H1 (cell line): ENCODE results near the gene COL25A1. TPM values are rescaled to one million over a fixed set of nuclear protein-coding genes. Genes with fewer than 3 reads are reported as not detected.

Experiments
- CTCF ChIA-PET: fragments of 300-600 bp; sonication (Branson Sonifier 250); formaldehyde crosslinking; loops from one replicate; lab custom pipeline; 2021; ENCODE audit not compliant: partially characterized antibody; lab: Charles Lee
- POLR2A ChIA-PET: fragments of 300-600 bp; sonication (Branson Sonifier 250); formaldehyde crosslinking; loops from one replicate; lab custom pipeline; 2021; ENCODE audit warnings: inconsistent platforms; ENCODE audit not compliant: partially characterized antibody; lab: Charles Lee
- DNase-seq, 2 experiments: peaks; one replicate each; pipeline versions ENCODE4 v3.0.0 to v3.0.0-alpha.2; 2010 to 2022; ENCODE audit warnings: low spot score in 2 of 2, low read depth in 1 of 2, mixed read lengths in 1 of 2
- FAIRE-seq: peaks from 2 replicates; lab custom pipeline; 2011; peaks lifted over from hg19 to GRCh38; lab: Jason Lieb, UNC
- H2AFZ ChIP-seq: 2 replicates; pipeline ENCODE4 v1.8.1; 2012; ENCODE audit warnings: low read length, inconsistent platforms
- H2AK5ac ChIP-seq: 2 replicates; pipeline ENCODE4 v1.6.1; 2013; ENCODE audit warnings: low read depth, low read length
- H2BK120ac ChIP-seq: replicated peaks from 2 replicates; pipeline ENCODE3; 2013; ENCODE audit warnings: low read depth, low read length, inconsistent platforms
- H2BK12ac ChIP-seq: 2 replicates; pipeline ENCODE4 v1.6.1; 2013; ENCODE audit warnings: low read depth, low read length
- H2BK15ac ChIP-seq: 2 replicates; pipeline ENCODE4 v1.6.1; 2013; ENCODE audit warnings: low read length
- H2BK20ac ChIP-seq: 2 replicates; pipeline ENCODE4 v1.6.1; 2013; ENCODE audit warnings: low read length
- H2BK5ac ChIP-seq: 2 replicates; pipeline ENCODE4 v1.6.1; 2013; ENCODE audit warnings: low read depth, low read length
- H3K14ac ChIP-seq: 2 replicates; pipeline ENCODE4 v1.6.1; 2013; ENCODE audit warnings: inconsistent platforms; ENCODE audit not compliant: insufficient read length
- H3K18ac ChIP-seq: 2 replicates; pipeline ENCODE4 v1.6.1; 2013; ENCODE audit warnings: low read length; ENCODE audit errors: extremely low read depth
- H3K23ac ChIP-seq: 2 replicates; pipeline ENCODE4 v1.6.1; 2013; ENCODE audit warnings: inconsistent platforms; ENCODE audit not compliant: insufficient read length
- H3K23me2 ChIP-seq: 2 replicates; pipeline ENCODE4 v1.6.1; 2013; ENCODE audit warnings: low read depth, low read length
- H3K27ac ChIP-seq: 2 replicates; pipeline ENCODE4 v1.6.1; 2011; ENCODE audit warnings: low read depth, low read length, inconsistent platforms
- H3K27me3 ChIP-seq, 4 experiments: replicated peaks in 1 of 4; 1 replicate in 1 of 4; 2 replicates in 3 of 4; pipeline versions ENCODE4 v1.6.1 to v1.8.1; 2011 to 2013; ENCODE audit warnings: low read length in 3 of 4, mild to moderate bottlenecking in 3 of 4, inconsistent platforms in 2 of 4, mixed read lengths in 2 of 4, moderate library complexity in 1 of 4; ENCODE audit not compliant: control insufficient read depth in 3 of 4, insufficient read depth in 3 of 4; ENCODE audit errors: extremely low read depth in 1 of 4
- H3K36me3 ChIP-seq, 4 experiments: 2 replicates each; pipeline versions ENCODE4 v1.6.1 to v1.8.1; 2011 to 2013; ENCODE audit warnings: mild to moderate bottlenecking in 4 of 4, low read length in 3 of 4, moderate library complexity in 2 of 4, control low read depth in 1 of 4, inconsistent platforms in 1 of 4; ENCODE audit not compliant: insufficient read depth in 4 of 4, control insufficient read depth in 2 of 4
- H3K4ac ChIP-seq: replicated peaks from 2 replicates; pipeline ENCODE3; 2013; ENCODE audit warnings: low read length, low read depth, mixed read lengths, inconsistent platforms; ENCODE audit not compliant: insufficient read length
- H3K4me1 ChIP-seq, 4 experiments: replicated peaks in 1 of 4; 1 replicate in 1 of 4; 2 replicates in 3 of 4; pipeline versions ENCODE4 v1.6.1 to v1.8.1; 2011 to 2013; ENCODE audit warnings: low read length in 3 of 4, inconsistent platforms in 2 of 4, mixed read lengths in 1 of 4; ENCODE audit not compliant: insufficient read depth in 4 of 4, control insufficient read depth in 3 of 4
- H3K4me2 ChIP-seq, 2 experiments: 2 replicates each; pipeline versions ENCODE4 v1.6.1 to v1.8.1; 2011 to 2013; ENCODE audit warnings: low read depth in 2 of 2, low read length in 2 of 2, control low read depth in 1 of 2, inconsistent platforms in 1 of 2, mild to moderate bottlenecking in 1 of 2; ENCODE audit not compliant: insufficient read depth in 1 of 2
- H3K4me3 ChIP-seq, 4 experiments: fragments of 200-600, 300-600 bp in 1 of 4; sonication (generic), shearing (Covaris generic), sonication (Bioruptor Twin) in 1 of 4; 2 replicates each; pipeline versions ENCODE4 v1.5.1 to v1.8.1; 2011 to 2016; ENCODE audit warnings: low read length in 4 of 4, low read depth in 3 of 4, control low read depth in 2 of 4, inconsistent platforms in 2 of 4, mild to moderate bottlenecking in 2 of 4, mixed read lengths in 1 of 4, moderate library complexity in 1 of 4; ENCODE audit not compliant: insufficient read depth in 2 of 4; ENCODE audit errors: extremely low read depth in 1 of 4
- H3K56ac ChIP-seq: replicated peaks from 2 replicates; pipeline ENCODE3; 2013; ENCODE audit warnings: low read depth, mild to moderate bottlenecking, mixed read lengths, low read length, inconsistent platforms; ENCODE audit not compliant: insufficient read length
- H3K79me1 ChIP-seq: 2 replicates; pipeline ENCODE4 v1.6.1; 2013; ENCODE audit warnings: low read depth, low read length, control low read depth
- H3K79me2 ChIP-seq, 2 experiments: 2 replicates each; pipeline versions ENCODE4 v1.6.1 to v1.8.1; 2012 to 2013; ENCODE audit warnings: low read length in 2 of 2, mild to moderate bottlenecking in 2 of 2, inconsistent platforms in 1 of 2; ENCODE audit not compliant: insufficient read depth in 2 of 2, control insufficient read depth in 1 of 2
- H3K9ac ChIP-seq, 4 experiments: replicated peaks in 1 of 4; 1 replicate in 1 of 4; 2 replicates in 3 of 4; pipeline versions ENCODE4 v1.6.1 to v1.8.1; 2011 to 2013; ENCODE audit warnings: low read depth in 3 of 4, low read length in 3 of 4, control low read depth in 2 of 4, mild to moderate bottlenecking in 2 of 4, moderate library complexity in 2 of 4, inconsistent platforms in 1 of 4; ENCODE audit errors: extremely low read depth in 1 of 4
- H3K9me3 ChIP-seq, 2 experiments: 2 replicates each; pipeline versions ENCODE4 v1.6.1 to v1.8.1; 2012 to 2013; ENCODE audit warnings: mild to moderate bottlenecking in 2 of 2, moderate library complexity in 2 of 2, control low read depth in 1 of 2, inconsistent platforms in 1 of 2, low read depth in 1 of 2, low read length in 1 of 2, mixed read lengths in 1 of 2; ENCODE audit not compliant: insufficient read depth in 2 of 2
- H4K20me1 ChIP-seq, 2 experiments: replicated peaks in 1 of 2; 2 replicates each; pipeline versions ENCODE3 to v1.8.1; 2011 to 2013; ENCODE audit warnings: inconsistent platforms in 2 of 2, low read length in 2 of 2, mild to moderate bottlenecking in 1 of 2; ENCODE audit not compliant: insufficient read depth in 2 of 2, control insufficient read depth in 1 of 2
- H4K5ac ChIP-seq: 2 replicates; pipeline ENCODE4 v1.6.1; 2013; ENCODE audit warnings: low read length, low read depth, mixed read lengths, inconsistent platforms; ENCODE audit not compliant: insufficient read length
- H4K8ac ChIP-seq: 2 replicates; pipeline ENCODE4 v1.8.0; 2013; ENCODE audit warnings: mild to moderate bottlenecking, moderate library complexity, low read length, inconsistent platforms; ENCODE audit not compliant: insufficient read depth; ENCODE audit errors: extremely low read depth
- H4K91ac ChIP-seq: replicated peaks from 2 replicates; pipeline ENCODE3; 2013; ENCODE audit warnings: low read length, mixed read lengths, inconsistent platforms; ENCODE audit not compliant: insufficient read length
- RFX5 ChIP-seq: IDR thresholded peaks from 2 replicates; pipeline ENCODE4 v1.6.1; 2011; ENCODE audit warnings: low read depth, low read length, improper control_type of control experiment, borderline replicate concordance
- WGBS, 2 experiments: shearing (Covaris generic) in 1 of 2; methylation state at CpG; one replicate each; pipeline versions ENCODE4 v1.1.6 to v1.1.7; 2013 to 2015; ENCODE audit warnings: low lambda C conversion rate in 2 of 2, mixed read lengths in 2 of 2, inconsistent platforms in 1 of 2, low coverage in 1 of 2, missing lambda C conversion rate in 1 of 2; ENCODE audit not compliant: insufficient replicate concordance in 2 of 2, insufficient coverage in 1 of 2, insufficient read length in 1 of 2; ENCODE audit errors: extremely low coverage in 1 of 2, missing lambda C conversion rate in 1 of 2; 5-methylcytosine and 5-hydroxymethylcytosine counted together
- polyA plus RNA-seq, 7 experiments: library from polyadenylated mRNA; depleted of rRNA in 3 of 7; stranded (reverse) in 5 of 7; unstranded in 2 of 7; fragments of >200 nt in 5 of 7; fragments of 200-250 nt in 2 of 7; gene quantifications; 1 replicate in 5 of 7; 2 replicates in 1 of 7; 4 replicates in 1 of 7; pipeline versions ENCODE4 v1.2.1 to v1.2.3, GENCODE V29; 2011 to 2013; ENCODE audit warnings: missing spikeins in 2 of 7, mixed read lengths in 2 of 7
- total RNA-seq: library from RNA; stranded (reverse); fragmentation: NEBNext Ultra II Directional; extraction: Animal tissue kit (Norgen Biotek cat#: 25700); gene quantifications from 2 replicates; pipeline ENCODE4 v1.2.1, GENCODE V29; 2021

COL25A1 gene
- total and polyA plus RNA-seq, 2 of the 8 experiments (the other 6 are each of a cell fraction or from before 2014, with no cell fraction given) = 1.1 to 8.3 TPM

- H2BK20ac ChIP-seq = no peak overlapping the region
Observed at GRCh38 chr4:108772402-108772801, 530.1 kb downstream of the COL25A1 start.

More at GRCh38 chr4:108772402-108772801, 530.1 kb downstream of the COL25A1 start:
- ChIA-PET CTCF (interaction anchor here (0.7 to 1.0 kb wide), 4 partner anchors 17 to 298 kb away, joined by 3 to 4 read pairs (median 3); no protein-coding TSS in a partner anchor), POLR2A (interaction anchor here (0.6 kb wide), 1 partner anchor 147 kb away, joined by 4 read pairs; no protein-coding TSS in a partner anchor)
- H3K36me3 ChIP-seq = no peaks in the 10 kb centered on the region
- 95% methylated on average over 7 of the region's 7 CpGs; no CpG with 5 or more reads in 1 of the 2 experiments for WGBS, 2 experiments
- no peak overlapping the region for H3K9ac ChIP-seq
- no peak for FAIRE-seq
- no peak overlapping the region for H2AK5ac ChIP-seq
- H3K27me3 ChIP-seq = no peaks in the 10 kb centered on the region
- no peak overlapping the region for H4K91ac ChIP-seq
- no peak overlapping the region for H3K4me2 ChIP-seq
- H3K79me2 ChIP-seq = no peaks in the 10 kb centered on the region
- no peak overlapping the region for H3K14ac ChIP-seq
- peaks cover 0 to 2% (median 0%) of the 10 kb centered on the region in 4 experiments; a peak in 1 of 7 replicates for H3K4me1 ChIP-seq
- H3K23me2 ChIP-seq = peaks cover 1% of the 10 kb centered on the region; the same call in 1 of the 2 replicates
- no peak overlapping the region for H4K8ac ChIP-seq
- no peak overlapping the region for H3K23ac ChIP-seq
- DNase-seq = no peak
- H2BK15ac ChIP-seq = no peak overlapping the region
- no peaks in the 10 kb centered on the region for H3K9me3 ChIP-seq
- H3K79me1 ChIP-seq = no peaks in the 10 kb centered on the region
- no peak overlapping the region for H3K18ac ChIP-seq
- no peak overlapping the region for H2AFZ ChIP-seq
- H4K20me1 ChIP-seq = no peaks in the 10 kb centered on the region
- H2BK5ac ChIP-seq = no peak overlapping the region
- no peak overlapping the region for H3K27ac ChIP-seq
- H3K4ac ChIP-seq = no peak overlapping the region
- no peak overlapping the region for H2BK12ac ChIP-seq
- no peak overlapping the region for H3K56ac ChIP-seq
- no peak overlapping the region for H3K4me3 ChIP-seq
- TF ChIP-seq RFX5 = no peak
- no peak overlapping the region for H4K5ac ChIP-seq
- H2BK120ac ChIP-seq = no peak overlapping the region
